CD4-positive, CD25-positive, alpha-beta regulatory T cell (primary cell): ENCODE measurements around the gene TPX2. TPM values are rescaled to one million over a fixed set of nuclear protein-coding genes. Genes with fewer than 3 reads are reported as not detected.

Experiments used
- ATAC-seq, 2 donors: fragments of 150-1000 bp; cut with Tn5 transposase; one replicate each; pipeline ENCODE4 v1.10.0; 2021; ENCODE audit warnings: low read depth in 2 of 2, moderate number of reproducible peaks in 2 of 2, moderate library complexity in 1 of 2
- DNase-seq, 3 donors: peaks; one replicate each; pipeline versions ENCODE4 v3.0.0 to v3.0.0-alpha.2; 2012 to 2022; ENCODE audit warnings: mixed read lengths in 1 of 3
- H3K27ac ChIP-seq: one replicate; pipeline ENCODE4 v1.7.0; 2013; ENCODE audit warnings: mild to moderate bottlenecking, low read length; ENCODE audit not compliant: insufficient read depth, poor library complexity, severe bottlenecking
- H3K27me3 ChIP-seq: one replicate; pipeline ENCODE4 v1.7.0; 2013; ENCODE audit warnings: low read length; ENCODE audit not compliant: control insufficient read depth, insufficient read depth
- H3K36me3 ChIP-seq: one replicate; pipeline ENCODE4 v1.7.0; 2013; ENCODE audit warnings: mild to moderate bottlenecking, low read length, moderate library complexity; ENCODE audit not compliant: control insufficient read depth, insufficient read depth
- H3K4me1 ChIP-seq: 2 replicates; pipeline ENCODE4 v1.7.0; 2013; ENCODE audit warnings: mild to moderate bottlenecking, low read length; ENCODE audit not compliant: insufficient read depth, control insufficient read depth, poor library complexity, severe bottlenecking
- H3K4me3 ChIP-seq: one replicate; pipeline ENCODE4 v1.7.0; 2013; ENCODE audit warnings: low read depth, mild to moderate bottlenecking, low read length, moderate library complexity
- H3K9me3 ChIP-seq, 2 experiments: 1 replicate in 1 of 2; 2 replicates in 1 of 2; pipeline ENCODE4 v1.7.0; 2013; ENCODE audit warnings: low read length in 2 of 2, mild to moderate bottlenecking in 1 of 2, moderate library complexity in 1 of 2; ENCODE audit not compliant: control insufficient read depth in 2 of 2
- H3K27ac Mint-ChIP-seq, 3 donors: one replicate each; pipeline ENCODE4 v1.8.0; 2020 to 2022; ENCODE audit warnings: mild to moderate bottlenecking in 3 of 3, mixed read lengths in 3 of 3, moderate library complexity in 2 of 3
- H3K27me3 Mint-ChIP-seq: one replicate; pipeline ENCODE4 v1.8.0; 2022; ENCODE audit warnings: mild to moderate bottlenecking, mixed read lengths
- H3K36me3 Mint-ChIP-seq: one replicate; pipeline ENCODE4 v1.8.0; 2020; ENCODE audit warnings: mixed read lengths
- H3K4me1 Mint-ChIP-seq, 4 donors: one replicate each; pipeline ENCODE4 v1.8.0; 2020 to 2022; ENCODE audit warnings: mixed read lengths in 4 of 4, mild to moderate bottlenecking in 1 of 4
- H3K4me3 Mint-ChIP-seq, 4 donors: one replicate each; pipeline ENCODE4 v1.8.0; 2020 to 2022; ENCODE audit warnings: mild to moderate bottlenecking in 4 of 4, mixed read lengths in 4 of 4, moderate library complexity in 3 of 4
- H3K9me3 Mint-ChIP-seq, 7 donors: one replicate each; pipeline ENCODE4 v1.8.0; 2020 to 2022; ENCODE audit warnings: mixed read lengths in 7 of 7, mild to moderate bottlenecking in 3 of 7, moderate library complexity in 2 of 7
- polyA plus RNA-seq, 4 donors: library from polyadenylated mRNA; unstranded; fragments of 300-500 nt; fragmentation: Illumina TruSeq; gene quantifications; one replicate each; pipeline ENCODE4 v1.2.3, GENCODE V29; 2021
- total RNA-seq: library from RNA; stranded (reverse); gene quantifications from one replicate; pipeline ENCODE4 v1.2.3, GENCODE V29; 2022

Gene TPX2
- total and polyA plus RNA-seq, 5 donors from 2014 or later, result 3.1 to 6.3 (median 4.0) TPM

DNA sequence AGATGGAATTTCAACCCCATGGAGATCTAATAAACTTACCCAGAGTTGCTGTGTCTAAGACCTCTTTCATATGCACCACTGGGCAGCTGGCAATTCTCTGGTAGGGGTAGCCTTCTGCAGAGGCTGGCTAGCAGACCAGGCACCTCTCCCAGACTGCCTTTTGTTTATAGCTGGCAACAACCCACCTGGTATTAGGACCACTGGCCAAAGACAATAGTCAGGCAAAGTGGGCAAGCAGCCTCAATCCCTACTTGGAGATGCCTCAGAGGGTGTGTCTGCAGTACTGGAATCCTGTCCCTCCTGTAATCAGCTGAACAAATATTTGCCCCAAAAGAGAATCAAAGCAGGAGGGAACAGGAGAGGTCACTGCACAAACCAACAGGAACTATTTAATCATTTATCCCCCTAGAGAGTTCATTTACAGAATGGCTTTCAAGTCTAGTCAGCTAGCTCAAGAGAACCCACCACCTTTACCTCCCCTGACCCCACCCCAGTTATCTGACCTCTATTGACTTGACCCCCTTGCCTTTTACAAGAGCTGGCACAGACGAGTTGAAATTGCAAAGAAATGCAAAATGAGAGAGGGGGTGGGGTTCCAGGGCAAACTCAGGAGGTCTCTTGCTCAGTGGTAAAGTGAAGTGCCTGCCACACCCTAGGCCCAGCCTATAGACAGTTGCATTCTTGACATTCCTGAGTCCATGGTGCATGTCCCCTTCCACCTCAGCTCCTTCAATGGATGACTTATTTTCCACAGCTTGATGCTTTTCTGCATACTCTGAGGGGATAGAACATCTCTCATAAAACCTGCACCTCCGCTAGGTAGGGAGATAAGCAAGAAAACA is 19.2 kb upstream of the TPX2 start:
- Mint-ChIP-seq H3K27me3 (no peaks in the 10 kb centered on the region), H3K4me3 (peak overlapping the region; percentile 79 to 97 (median 96)), H3K36me3 (peaks cover 20% of the 10 kb centered on the region), H3K9me3 (no peaks in the 10 kb centered on the region), H3K4me1 (peaks cover 23 to 75% (median 57%) of the 10 kb centered on the region in 4 donors), H3K27ac (peak overlapping the region; percentile 88 to 97 (median 93))
- ATAC-seq, result no peak
- Histone ChIP-seq H3K27ac (peak overlapping the region; percentile 95), H3K9me3 (no peaks in the 10 kb centered on the region), H3K36me3 (no peaks in the 10 kb centered on the region), H3K4me3 (peak overlapping the region; percentile 96), H3K4me1 (peaks cover 77% of the 10 kb centered on the region), H3K27me3 (no peaks in the 10 kb centered on the region)
- DNase-seq, result no peak

DNA sequence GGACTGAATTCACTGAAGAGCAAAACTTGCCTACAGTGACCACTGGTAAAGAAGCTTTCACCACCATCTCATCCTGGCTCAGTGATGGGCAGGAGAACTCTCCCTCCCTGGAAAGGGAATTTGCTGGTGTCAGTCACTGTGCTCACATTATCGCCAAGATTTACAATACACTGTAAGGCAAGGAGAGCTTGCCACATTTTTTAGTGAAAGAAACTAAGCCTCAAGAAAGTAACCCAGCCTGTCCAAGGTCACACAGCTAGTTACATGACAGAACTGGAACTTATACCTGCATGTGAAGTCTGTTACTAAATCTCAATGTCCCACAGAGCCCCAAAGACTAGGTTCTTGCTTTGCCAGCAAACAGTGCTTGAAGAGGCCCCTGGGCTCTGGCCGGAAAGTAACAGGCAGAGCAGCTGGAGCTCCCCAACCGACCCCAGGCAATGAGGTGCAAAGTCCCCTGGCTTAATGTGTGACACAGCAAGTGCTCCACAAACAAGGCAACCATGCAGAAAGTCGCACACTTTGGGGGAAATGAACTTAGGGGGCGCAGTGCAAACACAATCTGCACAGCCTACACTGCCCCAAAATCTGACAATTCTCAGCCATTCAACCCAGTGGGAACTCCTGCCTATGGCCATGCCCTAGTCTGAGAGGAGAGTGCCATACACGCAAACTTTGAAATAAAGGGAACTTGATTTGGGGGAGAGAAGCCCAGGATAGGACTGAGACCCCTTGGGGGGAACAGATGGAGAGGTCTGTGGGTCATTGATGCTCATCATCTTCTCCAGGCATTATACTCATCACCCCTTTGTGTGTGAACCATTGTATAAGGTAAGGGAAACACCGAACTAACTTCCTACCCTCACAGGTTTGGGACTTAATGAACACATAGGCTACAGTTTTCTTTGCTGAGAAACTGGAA is 18.3 kb upstream of the TPX2 start:
- Mint-ChIP-seq H3K4me1 (peaks cover 23 to 66% (median 50%) of the 10 kb centered on the region in 4 donors), H3K27ac (peak overlapping the region; percentile 88 to 97 (median 93)), H3K27me3 (no peaks in the 10 kb centered on the region), H3K4me3 (peak overlapping the region; percentile 79 to 97 (median 96)), H3K9me3 (no peaks in the 10 kb centered on the region), H3K36me3 (peaks cover 15% of the 10 kb centered on the region)
- H3K4me3 ChIP-seq, result peak overlapping the region; percentile 96
- H3K27ac ChIP-seq, result peak overlapping the region; percentile 95
- no peaks in the 10 kb centered on the region for H3K9me3 ChIP-seq
- peaks cover 70% of the 10 kb centered on the region for H3K4me1 ChIP-seq
- no peaks in the 10 kb centered on the region for H3K27me3 ChIP-seq
- ATAC-seq (no peak), DNase-seq (peak in 2 of 3 donors; percentile 18 to 52)
- H3K36me3 ChIP-seq, result no peaks in the 10 kb centered on the region

DNA sequence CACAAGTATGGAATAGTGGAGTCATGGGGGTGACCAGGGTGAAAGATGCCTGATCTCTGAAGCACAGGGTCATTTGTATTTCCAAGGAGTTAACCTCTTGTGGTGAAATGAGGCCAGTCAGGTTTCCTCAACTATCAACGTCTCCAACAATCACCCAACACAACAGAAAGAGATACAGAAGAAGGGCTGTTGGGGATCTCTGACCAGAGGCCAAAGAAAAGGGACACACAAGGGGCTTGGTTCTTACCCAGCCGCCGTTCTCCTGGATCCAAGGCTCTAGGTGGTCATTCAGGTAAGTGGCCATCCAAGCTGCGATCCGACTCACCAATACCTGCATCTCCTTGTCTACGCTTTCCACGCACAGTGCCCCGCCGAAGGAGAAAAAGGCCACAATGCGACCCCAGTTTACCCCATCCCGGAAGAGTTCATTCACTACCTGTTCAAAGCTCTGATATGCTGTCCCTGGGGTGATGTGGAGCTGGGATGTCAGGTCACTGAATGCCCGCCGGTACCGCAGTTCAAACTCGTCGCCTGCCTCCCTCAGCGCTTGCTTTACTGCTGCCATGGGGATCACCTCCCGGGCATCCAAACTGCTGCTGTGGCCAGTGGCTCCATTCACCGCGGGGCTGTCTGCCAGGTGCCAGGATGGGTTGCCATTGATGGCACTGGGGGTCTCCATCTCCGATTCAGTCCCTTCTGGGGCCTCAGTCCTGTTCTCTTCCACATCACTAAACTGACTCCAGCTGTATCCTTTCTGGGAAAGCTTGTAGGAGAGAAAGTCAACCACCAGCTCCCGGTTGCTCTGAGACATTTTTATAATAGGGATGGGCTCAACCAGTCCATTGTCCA is 17.5 kb upstream of the TPX2 start:
- Histone ChIP-seq H3K27me3 (no peaks in the 10 kb centered on the region), H3K4me3 (peak overlapping the region; percentile 96), H3K4me1 (peaks cover 62% of the 10 kb centered on the region), H3K27ac (peak overlapping the region; percentile 95), H3K9me3 (no peaks in the 10 kb centered on the region), H3K36me3 (no peaks in the 10 kb centered on the region)
- peak overlapping the region; percentile 88 to 97 (median 93) for H3K27ac Mint-ChIP-seq
- no peak for ATAC-seq
- H3K27me3 Mint-ChIP-seq, result no peaks in the 10 kb centered on the region
- peaks cover 23 to 57% (median 41%) of the 10 kb centered on the region in 4 donors for H3K4me1 Mint-ChIP-seq
- H3K9me3 Mint-ChIP-seq, result no peaks in the 10 kb centered on the region
- peak overlapping the region; percentile 79 to 97 (median 96) for H3K4me3 Mint-ChIP-seq
- peaks cover 13% of the 10 kb centered on the region for H3K36me3 Mint-ChIP-seq
- peak in 1 of 3 donors; percentile 32 for DNase-seq

DNA sequence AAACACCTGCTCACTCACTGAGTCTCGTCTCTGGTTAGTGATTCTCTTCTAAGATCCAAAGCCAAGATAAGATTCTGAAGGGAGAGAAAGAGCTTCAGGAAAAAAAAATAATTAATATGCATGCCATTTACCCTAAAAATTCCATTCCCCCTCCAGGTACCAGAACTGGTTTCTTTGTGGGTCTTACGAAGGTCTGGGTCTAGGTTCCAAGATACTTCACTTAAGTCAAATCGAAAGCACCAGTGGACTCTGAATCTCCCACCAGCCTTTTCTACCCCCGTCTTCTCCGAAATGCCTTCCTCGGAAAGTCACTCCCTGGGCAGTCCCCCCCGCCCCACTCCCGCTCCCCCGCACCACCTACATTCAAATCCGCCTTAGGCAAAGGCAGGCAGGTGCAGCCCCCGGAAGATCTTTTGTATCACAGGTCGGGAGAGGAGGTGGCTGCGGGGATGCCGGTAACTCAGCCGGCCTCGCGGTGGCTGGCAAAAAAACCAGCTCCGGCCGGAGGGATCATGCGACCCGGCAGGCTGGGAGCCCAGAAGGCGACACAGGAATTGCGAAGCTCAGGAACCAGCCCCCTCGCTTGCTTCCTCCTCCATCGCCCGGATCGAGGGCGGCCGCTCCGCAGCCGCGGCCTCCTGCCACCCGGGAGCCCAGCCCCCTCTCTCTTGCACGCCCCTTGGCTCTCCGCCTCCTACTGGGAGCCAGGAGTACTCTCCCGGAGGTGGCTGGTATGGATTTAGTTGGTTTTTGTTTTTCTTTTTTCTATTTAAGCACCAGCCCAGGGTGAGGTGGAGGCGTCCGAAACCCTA is 16.6 kb upstream of the TPX2 start, which contains the start of gene BCL2L1:
Gene BCL2L1 (minus strand): TSS at position 612 of the 812 bp plus-strand sequence. CDS start 650 bp downstream, outside the sequence.
- peaks cover 16 to 49% (median 33%) of the 10 kb centered on the region in 4 donors for H3K4me1 Mint-ChIP-seq
- peaks cover 53% of the 10 kb centered on the region for H3K4me1 ChIP-seq
- no peaks in the 10 kb centered on the region for H3K9me3 ChIP-seq
- peak; percentile 54 to 92 (median 60) for DNase-seq
- no peaks in the 10 kb centered on the region for H3K27me3 Mint-ChIP-seq
- peak within 1 kb of the TSS; percentile 95 for H3K27ac ChIP-seq
- H3K36me3 ChIP-seq, result no peaks in the 10 kb centered on the region
- H3K4me3 ChIP-seq, result peak within 1 kb of the TSS; percentile 96
- H3K27me3 ChIP-seq, result no peaks in the 10 kb centered on the region
- no peaks in the 10 kb centered on the region for H3K9me3 Mint-ChIP-seq
- peak within 1 kb of the TSS; percentile 88 to 97 (median 93) for H3K27ac Mint-ChIP-seq
- peaks cover 13% of the 10 kb centered on the region for H3K36me3 Mint-ChIP-seq
- H3K4me3 Mint-ChIP-seq, result peak within 1 kb of the TSS; percentile 79 to 97 (median 96)
- peak in 1 of 2 donors; percentile 11 for ATAC-seq

DNA sequence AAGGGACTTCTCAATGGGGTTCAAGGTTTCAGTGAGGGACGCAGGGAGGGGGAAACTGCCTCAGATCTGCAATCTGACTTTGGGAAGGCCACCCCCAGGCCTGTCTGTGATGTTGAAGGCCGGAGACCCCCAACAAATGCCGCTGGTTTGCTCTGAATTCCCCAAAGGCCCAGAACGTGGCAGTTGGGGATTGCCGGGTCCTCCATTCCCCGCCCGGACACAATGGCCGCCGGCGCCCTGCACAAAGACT is 16.1 kb upstream of the TPX2 start:
- Histone ChIP-seq H3K27ac (peak overlapping the region; percentile 95), H3K36me3 (no peaks in the 10 kb centered on the region), H3K27me3 (no peaks in the 10 kb centered on the region), H3K4me3 (peak overlapping the region; percentile 96), H3K9me3 (no peaks in the 10 kb centered on the region), H3K4me1 (peaks cover 48% of the 10 kb centered on the region)
- peaks cover 9% of the 10 kb centered on the region for H3K36me3 Mint-ChIP-seq
- H3K4me3 Mint-ChIP-seq, result peak overlapping the region; percentile 79 to 97 (median 96)
- ATAC-seq (no peak), DNase-seq (no peak)
- peak overlapping the region; percentile 88 to 97 (median 93) for H3K27ac Mint-ChIP-seq
- H3K4me1 Mint-ChIP-seq, result peaks cover 11 to 44% (median 28%) of the 10 kb centered on the region in 4 donors
- H3K9me3 Mint-ChIP-seq, result no peaks in the 10 kb centered on the region
- H3K27me3 Mint-ChIP-seq, result no peaks in the 10 kb centered on the region

DNA sequence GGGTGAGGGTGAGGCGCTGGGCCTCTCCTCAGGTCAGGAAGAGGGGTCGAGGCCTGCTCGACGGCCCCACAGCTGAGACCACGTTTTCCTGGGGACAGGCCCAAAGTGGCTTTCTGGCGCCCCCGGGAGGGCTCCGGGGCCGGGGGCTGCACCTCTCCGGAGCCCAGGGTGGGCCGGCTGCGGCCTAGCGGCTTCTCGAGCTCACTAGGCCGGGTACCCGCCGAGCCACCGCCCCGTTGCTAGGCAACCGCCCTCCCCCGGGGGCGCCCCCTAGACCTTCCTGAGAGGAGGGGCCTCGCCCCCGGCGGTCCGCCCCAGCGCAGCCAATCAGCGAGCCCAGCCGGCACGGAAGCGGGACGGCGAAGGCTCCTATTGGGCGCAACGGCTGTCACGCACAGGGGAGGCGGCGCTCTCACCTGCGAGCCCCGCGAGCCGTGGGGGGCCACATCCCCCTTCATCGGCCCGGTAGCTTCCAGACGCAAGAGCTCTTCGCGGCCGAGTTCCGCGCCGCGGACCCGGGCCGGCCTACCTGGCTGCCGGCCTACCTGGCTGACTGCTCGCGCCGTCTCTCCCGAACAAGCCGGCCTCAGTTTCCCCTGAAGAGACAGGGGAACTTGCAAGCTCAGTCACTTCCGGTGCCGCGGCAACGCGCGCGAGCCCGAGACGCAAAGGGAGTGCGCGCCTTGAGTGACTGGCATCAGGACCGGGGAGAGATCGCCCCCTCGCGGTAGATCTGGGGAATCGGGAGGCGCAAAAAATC is 15.6 kb upstream of the TPX2 start:
- Histone ChIP-seq H3K36me3 (no peaks in the 10 kb centered on the region), H3K9me3 (no peaks in the 10 kb centered on the region), H3K27me3 (no peaks in the 10 kb centered on the region), H3K4me3 (peak overlapping the region; percentile 96), H3K4me1 (peaks cover 43% of the 10 kb centered on the region), H3K27ac (peak overlapping the region; percentile 95)
- Mint-ChIP-seq H3K4me1 (peaks cover 9 to 40% (median 26%) of the 10 kb centered on the region in 4 donors), H3K4me3 (peak overlapping the region; percentile 79 to 97 (median 96)), H3K9me3 (no peaks in the 10 kb centered on the region), H3K27ac (peak overlapping the region; percentile 88 to 97 (median 93)), H3K36me3 (peaks cover 9% of the 10 kb centered on the region), H3K27me3 (no peaks in the 10 kb centered on the region)
- ATAC-seq (peak; percentile 92), DNase-seq (peak; percentile 98 to 99 (median 98))
